Prostate gland (tissue), 2 donors: ENCODE data around the gene GEMIN7.

Source experiments
- POLR2A ChIP-seq: fragments of 450-650 bp; IDR thresholded peaks from one replicate; pipeline ENCODE4 v1.6.1; 2016; ENCODE audit warnings: antibody characterized with exemption, mild to moderate bottlenecking
- POLR2AphosphoS5 ChIP-seq: sonication (generic); formaldehyde crosslinking; IDR thresholded peaks from one replicate; pipeline ENCODE4 v1.6.1; 2017; ENCODE audit warnings: antibody characterized with exemption
- TF ChIP-seq, protein P1 (sequence below), 4 experiments: fragments of 200-600 bp in 2 of 4; fragments of 450-650 bp in 2 of 4; sonication (generic) in 2 of 4; IDR thresholded peaks; 1 replicate in 3 of 4; 2 replicates in 1 of 4; pipeline ENCODE4 v1.5.1; 2016 to 2019; ENCODE audit warnings: antibody characterized with exemption in 4 of 4, mild to moderate bottlenecking in 2 of 4, moderate library complexity in 2 of 4

DNA sequence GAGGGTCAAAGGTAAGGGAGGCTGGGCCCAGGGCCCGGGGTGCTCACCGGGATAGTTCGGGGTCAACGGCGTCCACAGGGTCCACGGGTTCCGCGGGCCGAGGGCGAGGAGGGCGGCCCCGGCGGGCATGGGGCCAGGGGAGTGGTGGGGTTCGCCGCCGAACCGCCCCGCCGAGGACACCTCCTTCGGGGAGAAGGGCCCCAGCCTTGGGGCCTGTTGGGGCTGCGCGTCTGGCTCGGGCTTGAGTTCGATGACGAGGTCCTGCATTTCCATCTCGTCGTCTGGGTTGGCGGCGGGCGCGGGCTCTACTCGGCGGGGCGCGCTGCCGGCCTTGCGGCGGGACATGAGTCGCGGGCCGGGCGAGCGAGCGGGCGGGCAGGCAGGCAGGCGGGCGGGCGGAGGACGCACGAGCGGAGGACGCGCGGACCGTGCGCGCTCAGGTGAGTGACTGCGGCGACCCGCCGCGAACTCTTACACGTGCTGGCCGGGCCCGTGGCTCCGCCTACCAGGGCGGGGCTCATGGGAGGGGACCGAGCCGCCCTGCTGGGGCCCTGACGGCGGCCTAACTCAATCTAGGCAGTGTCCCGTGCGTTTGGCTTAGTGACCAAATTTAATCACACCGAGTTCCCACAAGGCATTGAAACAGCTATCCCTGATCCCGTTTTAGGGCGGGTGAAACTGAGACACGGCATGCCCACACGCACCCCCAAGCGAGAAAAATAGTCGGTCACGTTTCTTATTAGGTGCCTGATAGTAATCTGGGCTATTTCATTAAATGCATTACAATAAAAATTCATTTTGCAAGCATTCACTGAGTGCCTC lies 2.8 kb upstream of the GEMIN7 start, which contains the start of gene ZNF296:
- TF ChIP-seq POLR2AphosphoS5: peak; percentile 75
- TF ChIP-seq, protein P1, sequence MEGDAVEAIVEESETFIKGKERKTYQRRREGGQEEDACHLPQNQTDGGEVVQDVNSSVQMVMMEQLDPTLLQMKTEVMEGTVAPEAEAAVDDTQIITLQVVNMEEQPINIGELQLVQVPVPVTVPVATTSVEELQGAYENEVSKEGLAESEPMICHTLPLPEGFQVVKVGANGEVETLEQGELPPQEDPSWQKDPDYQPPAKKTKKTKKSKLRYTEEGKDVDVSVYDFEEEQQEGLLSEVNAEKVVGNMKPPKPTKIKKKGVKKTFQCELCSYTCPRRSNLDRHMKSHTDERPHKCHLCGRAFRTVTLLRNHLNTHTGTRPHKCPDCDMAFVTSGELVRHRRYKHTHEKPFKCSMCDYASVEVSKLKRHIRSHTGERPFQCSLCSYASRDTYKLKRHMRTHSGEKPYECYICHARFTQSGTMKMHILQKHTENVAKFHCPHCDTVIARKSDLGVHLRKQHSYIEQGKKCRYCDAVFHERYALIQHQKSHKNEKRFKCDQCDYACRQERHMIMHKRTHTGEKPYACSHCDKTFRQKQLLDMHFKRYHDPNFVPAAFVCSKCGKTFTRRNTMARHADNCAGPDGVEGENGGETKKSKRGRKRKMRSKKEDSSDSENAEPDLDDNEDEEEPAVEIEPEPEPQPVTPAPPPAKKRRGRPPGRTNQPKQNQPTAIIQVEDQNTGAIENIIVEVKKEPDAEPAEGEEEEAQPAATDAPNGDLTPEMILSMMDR (IDR thresholded peaks at IDR 0.05): no peak
- peak; percentile 90 for TF ChIP-seq POLR2A
